NCI-H2171 (cell line): ENCODE data around the gene RUNDC3A.

ENCODE experiments used
- DNase-seq: peaks from one replicate; lab custom pipeline; 2025; lab: John Stamatoyannopoulos, UW

RUNDC3A gene

DNA sequence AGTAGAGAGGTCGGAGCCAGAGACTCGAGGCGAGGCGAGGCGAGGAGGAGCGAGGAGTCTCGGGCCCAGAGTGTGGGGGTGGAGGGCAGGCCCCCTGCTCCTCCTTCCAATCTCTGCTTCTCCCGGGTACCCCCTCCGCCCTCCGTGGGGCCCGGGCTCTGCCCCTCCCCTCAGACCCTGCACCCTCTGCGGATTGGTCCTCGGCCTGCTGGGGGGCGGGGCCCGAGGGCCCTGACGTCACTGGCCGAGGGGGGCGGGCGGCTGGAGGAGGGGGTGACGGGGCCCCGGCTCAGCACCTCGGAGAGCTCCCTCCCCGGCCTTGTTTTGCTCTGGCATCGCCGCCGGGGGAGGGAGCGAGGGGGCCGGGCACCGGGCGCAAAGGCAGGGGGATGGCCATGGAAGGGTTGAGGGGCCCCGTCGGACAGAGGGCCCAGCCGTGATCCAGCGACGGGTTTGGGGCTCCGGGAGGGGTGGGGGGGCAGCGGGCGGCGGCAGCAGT is at the start of gene RUNDC3A:
RUNDC3A (plus strand) TSS at position 282 of the 499 bp plus-strand sequence. CDS start 232 bp downstream, outside the sequence.
- peak; percentile 93 for DNase-seq

DNA sequence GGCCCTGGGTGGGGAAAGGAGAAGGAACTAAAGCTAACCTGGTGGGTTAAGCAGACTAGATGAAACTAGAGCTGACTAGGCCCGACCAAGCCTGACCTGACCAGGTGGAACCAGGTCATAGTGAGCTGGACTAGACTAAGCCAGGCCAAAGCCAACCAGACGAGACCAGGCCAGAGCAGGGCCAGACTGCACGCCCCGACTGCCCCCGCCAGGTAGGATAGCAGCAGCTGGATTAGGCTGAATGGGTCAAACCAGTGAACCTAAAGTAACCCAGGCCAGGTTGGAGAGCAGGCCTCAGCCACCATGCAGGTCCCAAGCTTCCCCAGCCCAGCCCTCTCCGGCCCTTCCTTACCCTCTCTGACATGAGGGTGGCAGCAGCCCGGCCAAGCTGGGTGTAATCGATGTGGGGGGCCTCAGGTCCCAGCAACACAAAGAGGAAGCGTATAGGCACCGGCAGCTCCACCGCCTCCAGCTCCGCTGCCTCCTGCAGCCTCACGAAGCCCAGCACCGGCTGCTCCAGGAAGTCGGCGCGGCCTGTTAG is 49.5 kb upstream of the RUNDC3A start:
- DNase-seq, result no peak

DNA sequence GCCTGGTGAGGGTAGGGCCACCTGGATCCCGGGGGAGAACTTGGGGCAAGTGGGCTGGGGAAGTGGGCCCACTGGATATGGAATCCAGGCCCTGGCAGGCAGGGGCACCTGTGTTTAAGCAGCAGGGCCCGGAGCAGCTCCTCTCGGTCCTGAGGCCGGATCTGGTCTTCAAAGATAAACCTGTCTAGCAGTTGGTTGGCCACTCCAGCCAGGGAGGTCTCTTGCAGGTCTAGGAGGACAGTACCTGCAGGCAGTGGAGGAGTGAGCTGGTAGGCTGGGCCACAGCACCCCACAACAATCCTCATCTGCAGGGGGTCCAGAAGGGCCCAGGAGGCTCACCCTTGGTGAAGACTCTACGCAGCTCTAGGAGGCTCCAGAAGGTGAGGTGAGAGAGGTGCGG is 48.1 kb upstream of the RUNDC3A start:
- no peak for DNase-seq

DNA sequence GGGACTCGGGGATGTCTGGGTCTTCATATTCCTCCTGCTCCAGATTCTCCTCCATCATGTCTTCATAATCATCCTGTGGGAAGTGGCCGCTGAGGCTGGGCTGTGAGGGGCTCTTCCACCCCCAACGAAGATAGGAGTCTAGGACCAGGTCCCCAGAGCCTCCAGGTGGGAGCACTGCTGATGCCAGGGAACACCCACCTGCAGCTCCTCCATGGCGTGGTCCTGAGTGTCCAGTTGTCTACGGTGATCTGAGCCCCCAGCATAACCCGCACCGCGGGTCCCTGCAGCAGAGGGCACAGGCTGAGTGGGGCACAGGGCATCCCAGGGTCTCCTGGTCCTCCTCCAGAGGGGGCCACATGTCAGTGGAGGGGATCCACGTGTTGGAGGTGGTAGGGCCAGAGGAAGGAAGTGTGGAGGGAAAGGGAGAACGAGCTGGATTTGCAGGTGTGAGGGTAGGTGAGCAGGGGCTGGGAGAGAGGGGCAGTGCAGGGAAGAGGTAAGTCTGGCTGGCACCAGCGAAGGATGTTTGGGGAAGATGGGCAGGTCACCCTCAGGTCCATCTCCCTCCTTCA is 45.7 kb upstream of the RUNDC3A start:
- no peak for DNase-seq

DNA sequence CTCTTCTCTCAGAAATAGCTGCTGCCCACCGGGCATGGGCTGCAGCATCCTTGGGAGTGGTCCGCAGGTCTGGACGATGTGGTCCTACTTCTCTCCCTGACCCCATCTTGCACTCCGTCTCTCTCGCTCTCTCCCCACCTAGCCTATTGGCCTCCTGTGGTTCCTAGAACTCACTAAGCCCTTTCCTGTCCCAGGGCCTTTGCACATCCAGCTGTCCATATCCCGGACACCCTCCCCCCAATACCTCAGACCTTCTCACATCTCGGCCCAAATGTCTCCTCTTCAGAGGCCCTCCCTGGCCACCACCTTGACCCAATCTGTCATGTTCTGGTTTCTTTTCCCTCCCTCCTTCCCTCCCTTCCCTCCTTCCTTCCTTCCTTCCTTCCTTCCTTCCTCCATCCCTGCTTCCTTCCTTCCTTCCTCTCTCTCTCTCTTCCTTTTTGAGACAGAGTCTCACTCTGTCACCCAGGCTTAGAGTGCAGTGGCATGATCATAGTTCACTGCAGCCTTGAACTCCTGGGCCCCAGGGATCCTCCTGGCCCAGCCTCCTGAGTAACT is 45.0 kb upstream of the RUNDC3A start:
- DNase-seq, result no peak

DNA sequence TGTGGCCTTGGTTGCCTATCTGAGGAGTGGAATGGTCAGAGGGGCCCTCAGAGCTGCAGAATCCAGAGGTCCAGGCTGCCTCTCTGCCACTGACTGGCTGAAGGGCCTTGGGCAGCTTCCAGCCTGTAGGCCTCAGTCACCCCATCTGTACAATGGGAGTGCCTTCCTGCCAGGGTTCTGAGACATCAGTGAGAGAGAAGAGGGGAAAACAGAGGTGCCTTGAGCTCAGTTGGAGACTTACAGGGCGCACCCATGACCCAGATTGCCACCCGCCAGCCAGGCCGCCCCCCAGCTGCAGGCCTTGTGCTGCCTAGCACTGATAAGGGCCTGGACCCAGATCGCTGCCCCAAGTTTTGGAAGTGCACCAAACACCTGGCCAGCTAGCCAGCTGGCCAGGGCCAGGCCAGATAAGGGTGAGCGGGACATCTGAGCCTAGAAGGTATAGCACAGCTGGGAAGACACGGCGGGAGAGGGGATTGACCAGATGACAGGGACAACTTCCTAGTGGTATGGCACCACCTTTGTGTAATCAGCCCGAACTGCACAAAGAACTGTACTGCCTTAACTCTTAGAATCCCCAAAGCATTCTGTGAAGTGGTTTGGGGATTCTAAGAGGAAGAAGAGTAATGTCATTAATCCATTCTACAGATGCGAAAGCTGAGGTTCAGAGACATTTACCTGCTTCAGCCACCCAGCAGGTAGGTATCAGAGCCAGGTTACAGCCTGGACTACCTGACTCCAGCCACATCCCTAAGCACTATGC is 41.8 kb upstream of the RUNDC3A start:
- no peak for DNase-seq

DNA sequence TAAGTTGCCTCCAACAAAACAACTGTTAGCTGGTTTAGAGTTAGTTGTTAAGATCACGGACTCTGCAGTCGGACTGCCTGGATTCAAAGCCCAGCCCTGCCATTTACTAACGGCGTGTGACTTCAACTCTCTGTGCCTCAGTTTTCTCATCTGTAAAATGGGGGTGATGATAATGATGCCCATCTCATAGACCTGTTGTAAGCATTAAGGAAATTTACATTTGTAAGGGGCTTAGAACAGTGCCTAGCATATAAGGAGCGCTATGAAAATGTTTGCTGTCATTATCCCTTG is 41.3 kb upstream of the RUNDC3A start:
- no peak for DNase-seq

DNA sequence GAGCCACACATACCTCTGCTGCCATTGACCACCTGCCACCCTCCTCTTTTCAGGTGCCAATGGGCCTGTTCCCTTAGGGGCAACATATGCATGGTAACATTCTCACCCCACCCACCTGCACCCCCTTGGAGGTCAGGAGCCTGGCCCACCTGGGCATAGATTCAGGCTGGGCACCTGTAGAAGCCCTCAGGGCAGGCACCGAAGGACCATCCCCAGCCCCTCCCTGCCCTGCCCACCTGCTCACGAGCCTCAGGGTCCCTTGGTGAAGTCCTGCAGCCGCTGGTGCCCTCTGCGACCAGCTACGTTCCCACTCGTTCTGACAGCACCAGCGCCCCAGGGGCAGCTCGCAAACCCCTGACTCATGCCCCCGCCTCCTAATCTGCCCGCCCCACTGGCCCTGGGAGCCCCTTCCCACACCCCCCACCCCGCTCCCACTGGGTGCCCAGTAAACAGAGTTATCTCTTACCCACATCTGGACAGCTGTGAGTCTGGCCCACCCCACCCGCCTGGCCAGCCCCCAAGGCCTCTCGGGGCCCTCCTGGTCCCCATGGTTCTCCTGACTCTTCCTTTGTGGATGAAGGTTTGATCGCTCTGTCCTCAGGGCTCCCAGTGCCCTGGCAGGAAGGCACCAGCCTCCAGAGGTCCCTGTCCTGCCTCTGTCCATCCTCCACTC is 40.4 kb upstream of the RUNDC3A start, which contains the start of gene SLC4A1:
SLC4A1 (minus strand) TSS at position 318 of the 673 bp plus-strand sequence. CDS start 5,269 bp downstream, outside the sequence.
- no peak for DNase-seq

DNA sequence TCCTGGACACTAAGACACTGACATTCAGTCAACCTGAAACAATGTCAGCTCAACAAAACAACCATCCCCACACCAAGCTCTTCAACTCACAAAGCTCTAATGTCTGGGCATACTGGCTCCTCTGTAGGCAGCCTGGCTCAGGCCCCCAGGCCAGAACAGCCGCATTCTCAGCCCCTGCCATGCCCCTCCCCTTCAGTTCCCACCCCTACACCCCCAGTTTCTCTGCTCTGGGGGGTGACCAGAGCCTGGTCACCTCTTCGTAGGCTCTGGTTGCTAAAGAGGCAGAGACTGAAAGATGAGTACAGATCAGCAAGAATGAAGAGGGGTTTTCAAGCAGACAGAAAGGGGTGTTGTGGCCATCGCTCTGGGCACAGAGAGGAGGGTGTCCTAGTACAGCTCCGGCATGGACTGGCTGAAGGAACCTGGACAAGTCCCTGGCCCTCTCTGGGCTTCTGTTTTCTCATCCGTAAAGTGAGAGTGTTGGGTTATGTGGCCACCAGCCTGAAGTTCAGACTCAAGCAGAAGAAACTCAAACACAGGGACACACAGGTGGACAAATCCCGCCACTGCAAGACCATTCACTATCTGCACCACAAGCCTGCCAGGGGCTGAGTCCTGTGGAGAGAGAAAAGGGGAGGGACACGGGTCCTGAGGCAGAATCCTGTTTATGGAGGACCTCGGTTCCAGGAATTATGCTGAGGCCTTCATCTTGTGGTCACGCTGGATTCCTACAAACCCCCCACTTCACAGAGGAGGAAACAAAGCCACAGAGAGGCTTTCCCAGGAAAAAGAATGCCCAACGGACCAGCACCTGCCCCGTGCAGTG is 39.5 kb upstream of the RUNDC3A start:
- DNase-seq, result no peak

DNA sequence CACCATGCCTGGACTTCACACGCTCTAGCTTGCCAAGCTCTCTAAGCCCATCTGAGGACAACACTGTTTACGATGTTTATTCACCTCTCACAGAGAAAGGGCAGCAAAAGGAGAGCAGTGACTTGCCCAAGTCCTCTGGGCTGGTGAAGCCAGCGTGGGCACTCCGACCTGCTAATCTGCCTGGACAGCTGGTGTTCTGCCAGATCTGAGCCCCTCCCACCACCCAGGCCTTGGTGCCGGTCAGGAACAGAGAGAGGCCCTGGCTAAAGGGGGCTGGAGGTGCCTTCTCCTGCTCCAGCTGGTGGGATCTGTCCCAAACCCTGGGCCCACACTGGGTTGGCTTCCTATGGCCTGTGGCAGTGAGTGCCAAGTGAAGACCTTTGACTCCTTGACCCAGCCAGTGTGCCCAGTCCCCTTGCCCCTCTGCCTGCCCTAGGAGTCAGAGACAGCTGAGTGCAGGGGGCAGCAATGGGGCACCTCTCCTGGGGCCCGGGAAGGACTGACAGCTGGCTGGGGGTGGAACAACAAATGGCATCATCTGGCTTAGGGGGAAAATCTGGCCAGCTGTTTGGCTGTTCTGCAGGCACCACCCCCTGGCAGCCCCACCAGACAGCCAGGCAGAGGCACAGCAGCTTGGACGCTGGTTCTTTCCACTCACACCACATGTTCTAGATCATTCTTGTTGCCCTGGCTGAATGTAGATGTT is 38.7 kb upstream of the RUNDC3A start:
- DNase-seq, result peak; percentile 34

DNA sequence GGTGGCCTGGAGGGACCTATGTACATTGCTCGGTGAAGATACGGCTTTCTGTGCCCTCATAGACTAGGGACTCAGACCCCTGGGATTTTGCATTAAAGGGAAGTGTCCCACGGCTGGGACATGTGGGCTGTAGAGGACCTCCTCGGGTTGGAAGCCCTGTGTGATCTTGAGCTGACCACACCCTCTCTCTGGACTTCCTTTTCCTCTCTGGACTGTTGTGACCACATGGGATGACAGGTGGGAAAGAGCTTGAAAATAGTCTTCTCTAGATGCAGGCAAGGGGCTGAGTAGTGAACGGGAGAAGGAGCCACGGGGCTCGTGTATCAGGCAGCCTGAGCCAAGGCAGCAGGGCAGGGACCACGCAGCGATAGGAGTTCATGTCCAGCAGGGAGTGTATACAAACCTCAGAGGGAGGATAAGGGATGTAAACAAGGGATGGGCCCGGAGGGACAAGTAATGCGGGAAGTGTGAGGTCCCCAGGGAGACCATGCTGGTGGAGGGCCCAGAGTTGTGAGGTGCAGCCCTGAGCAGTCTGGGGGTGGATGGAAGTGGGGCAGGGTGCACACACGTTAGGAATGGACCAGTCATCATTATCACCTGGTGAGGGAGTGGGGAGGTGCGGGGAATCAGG is 36.0 kb upstream of the RUNDC3A start:
- no peak for DNase-seq

DNA sequence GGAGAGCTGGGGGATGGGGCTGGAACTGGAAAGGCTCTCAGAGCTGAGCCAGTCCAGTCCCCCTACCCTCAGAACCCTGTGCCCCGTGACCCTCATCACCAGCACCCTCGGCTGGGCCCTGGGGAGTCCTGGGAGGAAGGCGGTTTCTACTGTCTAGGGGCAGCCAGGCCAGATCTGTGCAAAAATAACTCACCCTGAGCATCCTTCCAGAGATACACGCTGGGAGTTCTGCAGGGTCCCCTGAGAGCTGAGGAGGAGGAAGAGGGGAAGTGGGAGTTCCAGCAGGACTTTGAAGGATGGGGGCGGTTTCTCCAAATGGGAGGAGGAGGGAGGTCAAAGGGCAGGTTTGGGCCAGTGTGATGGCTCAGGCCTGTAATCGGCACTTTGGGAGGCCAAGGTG is 35.4 kb upstream of the RUNDC3A start:
- DNase-seq, result no peak

DNA sequence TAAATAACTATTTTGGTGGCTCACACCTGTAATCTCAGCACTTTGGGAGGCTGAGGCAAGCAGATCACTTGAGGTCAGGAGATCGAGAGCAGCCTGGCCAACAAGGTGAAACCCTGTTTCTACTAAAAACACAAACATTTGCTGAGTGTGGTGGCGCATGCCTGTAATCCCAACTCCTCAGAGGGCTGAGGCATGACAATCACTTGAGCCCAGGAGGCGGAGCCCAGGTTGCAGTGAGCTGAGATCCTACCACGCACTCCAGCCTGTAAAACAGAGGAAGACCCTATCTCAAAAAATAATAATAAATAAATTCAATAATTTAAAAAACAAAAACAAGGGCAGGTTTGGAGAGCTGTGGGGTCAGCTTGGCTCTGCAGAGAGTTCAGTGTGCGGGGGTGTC is 34.8 kb upstream of the RUNDC3A start:
- no peak for DNase-seq

DNA sequence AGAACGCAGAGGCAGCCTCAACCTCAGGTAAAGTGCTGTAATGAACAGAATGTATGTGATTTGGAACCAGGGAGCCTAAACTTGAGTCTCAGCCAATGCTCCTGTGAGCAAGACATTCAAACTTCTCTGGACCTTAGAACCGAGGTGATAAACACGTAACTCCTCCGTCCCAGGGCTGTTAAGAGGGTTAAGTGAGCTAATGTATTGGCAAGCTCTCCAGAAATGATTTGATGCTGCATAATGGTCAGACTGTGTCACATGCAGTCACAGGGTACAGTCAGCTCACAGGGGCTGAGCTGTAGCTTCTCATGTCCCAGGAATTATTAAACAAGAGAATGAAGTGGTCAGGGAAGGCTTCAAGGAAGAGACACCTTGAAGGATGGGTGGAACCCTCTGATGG is 30.4 kb upstream of the RUNDC3A start:
- DNase-seq, result no peak

DNA sequence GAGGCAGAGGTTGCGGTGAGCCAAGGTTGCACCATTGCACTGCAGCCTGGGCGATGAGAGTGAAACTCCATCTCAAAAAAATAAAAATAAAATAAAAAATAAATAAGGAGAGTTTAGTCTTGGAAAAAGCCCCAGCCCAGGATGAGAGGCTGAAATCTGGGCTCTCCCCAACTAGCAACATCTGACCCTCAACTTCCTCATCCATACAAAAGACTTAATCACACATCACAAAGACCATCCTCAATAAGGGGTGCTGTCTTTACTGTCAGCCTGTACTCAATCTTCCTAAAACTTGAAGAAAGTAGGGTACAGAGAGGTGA is 29.1 kb upstream of the RUNDC3A start:
- no peak for DNase-seq

DNA sequence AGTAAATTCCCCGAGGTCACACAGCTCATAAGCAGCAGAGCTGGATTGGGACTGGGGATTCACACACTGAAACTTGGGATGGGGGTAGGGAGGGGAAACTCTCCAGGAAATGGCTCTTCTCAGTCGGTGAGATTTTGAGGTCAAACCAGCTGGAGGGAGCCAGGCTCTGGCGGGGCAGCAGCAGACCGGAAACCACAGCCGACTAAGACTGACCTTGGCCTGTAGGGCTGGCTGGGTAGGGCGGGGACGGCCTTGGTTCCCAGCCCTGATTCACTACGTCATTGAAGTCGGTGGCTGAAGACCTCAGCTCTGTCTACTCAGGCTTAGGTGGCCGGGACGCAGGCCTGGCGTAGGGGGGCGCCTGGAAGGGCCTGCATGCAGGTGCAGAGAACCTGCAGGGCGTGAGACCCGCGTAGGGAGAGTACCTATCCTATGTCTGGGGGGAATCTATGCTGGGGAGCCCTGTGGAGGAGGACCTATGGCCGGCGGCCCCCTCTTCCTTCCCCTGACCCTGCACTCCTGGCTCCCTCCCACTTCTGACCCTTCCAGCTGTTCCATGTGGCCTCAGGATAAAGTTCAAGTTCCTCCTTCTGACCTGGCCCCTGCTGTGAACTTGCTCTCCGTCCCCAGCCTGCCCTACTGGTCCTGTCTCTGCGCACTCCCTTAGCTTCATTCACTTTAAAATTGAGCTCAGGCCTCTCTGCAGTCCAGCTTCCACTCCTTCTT is 28.6 kb upstream of the RUNDC3A start:
- DNase-seq, result no peak

DNA sequence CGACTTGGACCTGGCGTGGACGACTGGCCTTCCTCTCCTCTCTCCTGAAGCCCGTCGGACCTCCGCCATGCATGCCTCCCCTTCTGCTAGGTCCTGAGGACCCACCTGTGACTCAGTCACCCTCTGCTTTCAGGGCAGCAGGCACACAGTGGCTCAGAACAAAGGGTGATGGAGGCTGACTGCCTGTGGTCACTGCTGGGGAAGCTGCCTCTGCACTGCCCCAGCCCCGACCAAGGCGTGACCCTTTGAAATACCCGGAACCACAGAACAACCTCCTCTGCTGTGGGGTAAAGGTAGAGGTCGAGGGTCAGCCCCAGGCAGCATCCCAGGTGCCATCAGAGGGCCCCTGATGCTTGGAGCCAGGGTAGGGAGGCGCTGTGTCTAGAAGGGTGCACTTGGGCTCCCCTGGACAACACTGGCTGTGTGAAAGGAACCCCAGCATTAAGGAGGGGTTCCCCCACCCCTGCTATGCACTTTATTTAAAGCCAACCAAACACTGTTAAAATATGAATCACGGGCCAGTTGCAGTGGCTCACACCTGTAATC is 27.9 kb upstream of the RUNDC3A start:
- no peak for DNase-seq

DNA sequence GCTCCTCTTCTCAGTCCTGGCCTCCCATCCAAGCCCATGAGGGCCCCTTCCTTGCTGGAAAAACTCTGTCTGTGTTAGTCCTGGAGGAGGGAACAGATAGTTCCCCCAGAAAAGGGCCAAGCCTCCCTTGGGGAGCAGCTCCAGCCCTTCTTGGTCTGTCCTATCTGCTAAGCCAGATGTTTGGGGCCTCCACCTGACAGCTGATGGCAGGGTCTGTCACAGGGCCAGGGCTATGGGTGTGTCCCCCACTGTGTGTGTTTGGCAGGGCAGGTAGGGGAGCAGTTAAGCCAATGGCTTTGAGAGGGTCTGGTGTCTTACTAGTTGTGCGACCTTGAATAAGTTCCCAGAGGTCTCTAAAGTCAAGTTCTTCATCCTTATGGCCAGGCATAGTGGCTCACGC is 26.8 kb upstream of the RUNDC3A start:
- DNase-seq, result no peak

DNA sequence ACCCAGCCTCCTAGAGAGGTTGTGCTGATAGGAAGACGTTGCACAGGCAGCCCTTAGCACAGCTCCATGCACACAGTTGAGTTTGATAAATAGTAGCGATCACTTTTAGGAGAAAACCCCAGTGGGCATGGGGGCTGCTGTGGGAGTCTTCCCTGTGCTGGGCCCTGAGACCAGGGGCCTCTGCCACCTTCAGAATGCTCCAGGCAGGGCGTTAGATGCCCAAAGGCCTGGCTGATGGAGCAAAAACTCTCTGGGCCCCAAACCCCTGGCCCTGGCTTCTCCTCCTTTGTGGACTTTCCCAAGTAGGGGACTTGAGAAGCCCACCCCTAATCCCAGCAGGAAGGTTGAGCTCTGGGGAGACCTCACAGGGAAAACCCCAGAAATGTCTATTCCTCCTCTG is 26.1 kb upstream of the RUNDC3A start:
- no peak for DNase-seq
